GM21528 (cell line): ENCODE measurements around the gene RGS14.
"Not testable (repeated sequence)": the region's sequence is repeated elsewhere in the genome, so short reads cannot be mapped to it uniquely, and the experiment has no call there.

Source experiments
- ATAC-seq: cut with Tn5 transposase; IDR thresholded peaks from one replicate; pipeline ENCODE4 v1.9.1; 2021; ENCODE audit warnings: mild to moderate bottlenecking, moderate library complexity; ENCODE audit not compliant: unreplicated experiment, low FRiP score

RGS14 gene

GRCh38 chr5:177327539-177328522 lies 29.9 kb upstream of the RGS14 start:
- no peak for ATAC-seq

- no peak for ATAC-seq
These were observed 29.0 kb upstream of the RGS14 start for GRCh38 chr5:177328545-177329231.

- no peak for ATAC-seq
These were observed 27.8 kb upstream of the RGS14 start for GRCh38 chr5:177329883-177330282.

- no peak for ATAC-seq
These were observed 26.5 kb upstream of the RGS14 start for GRCh38 chr5:177330991-177331842.

GRCh38 chr5:177332031-177332895 lies 25.5 kb upstream of the RGS14 start:
- ATAC-seq, result no peak

GRCh38 chr5:177332896-177333260 lies 24.8 kb upstream of the RGS14 start:
- no peak for ATAC-seq

GRCh38 chr5:177333420-177334154 lies 24.1 kb upstream of the RGS14 start:
- ATAC-seq, result no peak

GRCh38 chr5:177334155-177334551 lies 23.6 kb upstream of the RGS14 start:
- no peak for ATAC-seq

GRCh38 chr5:177334781-177335700 lies 22.7 kb upstream of the RGS14 start:
- no peak for ATAC-seq

- no peak for ATAC-seq
These were observed 22.0 kb upstream of the RGS14 start for GRCh38 chr5:177335701-177336065.

GRCh38 chr5:177336112-177336511 lies 21.6 kb upstream of the RGS14 start:
- ATAC-seq, result no peak

- no peak for ATAC-seq
These were observed 20.9 kb upstream of the RGS14 start for GRCh38 chr5:177336603-177337494.

- ATAC-seq, result no peak
These were observed 19.2 kb upstream of the RGS14 start for GRCh38 chr5:177338251-177339106.

- no peak for ATAC-seq
These were observed 18.6 kb upstream of the RGS14 start for GRCh38 chr5:177339107-177339638.

GRCh38 chr5:177343000-177343399 lies 14.7 kb upstream of the RGS14 start:
- not testable (repeated sequence) for ATAC-seq

- no peak for ATAC-seq
These were observed 13.9 kb upstream of the RGS14 start for GRCh38 chr5:177343777-177344176.
